Endothelial cell of umbilical vein (primary cell): ENCODE results near the gene TRMT6. TPM values are rescaled to one million over a fixed set of nuclear protein-coding genes. Genes with fewer than 3 reads are reported as not detected.

Source experiments
- BruUV-seq: library from RNA; stranded (reverse); fragments of 400-500 nt; replicated peaks from 2 replicates; lab custom pipeline; 2021; lab: Mats Ljungman, UMichigan
- CTCF ChIA-PET: fragments of 300-600, 350-600 bp; sonication (Branson Sonifier 250); formaldehyde crosslinking; loops from one replicate; lab custom pipeline; 2021; ENCODE audit warnings: antibody characterized with exemption, inconsistent platforms; lab: Charles Lee
- POLR2A ChIA-PET: fragments of 300-600, 350-600 bp; sonication (Branson Sonifier 250); formaldehyde crosslinking; loops from one replicate; lab custom pipeline; 2021; ENCODE audit warnings: antibody characterized with exemption, inconsistent platforms; lab: Charles Lee
- DNase-seq: peaks from one replicate; pipeline ENCODE4 v3.0.0-alpha.2; 2011; ENCODE audit warnings: low read depth, low spot score
- FAIRE-seq: peaks from 2 replicates; lab custom pipeline; 2011; peaks lifted over from hg19 to GRCh38; lab: Jason Lieb, UNC
- H2AFZ ChIP-seq: 2 replicates; pipeline ENCODE4 v1.6.0; 2012; ENCODE audit warnings: low read depth, low read length, control low read depth, inconsistent platforms
- H3K27ac ChIP-seq: 2 replicates; pipeline ENCODE4 v1.5.1; 2011; ENCODE audit warnings: low read depth, mild to moderate bottlenecking, control low read depth, low read length, moderate library complexity; ENCODE audit not compliant: insufficient read depth
- H3K27me3 ChIP-seq, 2 experiments: 2 replicates each; pipeline versions ENCODE4 v1.6.0 to v1.6.1; 2011; ENCODE audit warnings: low read length in 2 of 2, mixed read lengths in 1 of 2; ENCODE audit not compliant: control insufficient read depth in 2 of 2, insufficient read depth in 2 of 2
- H3K36me3 ChIP-seq, 2 experiments: 2 replicates in 1 of 2; 3 replicates in 1 of 2; pipeline ENCODE4 v1.5.1; 2011; ENCODE audit warnings: low read length in 2 of 2, mild to moderate bottlenecking in 1 of 2, moderate library complexity in 1 of 2; ENCODE audit not compliant: control insufficient read depth in 2 of 2, insufficient read depth in 2 of 2; ENCODE audit errors: extremely low read depth in 1 of 2
- H3K4me1 ChIP-seq: 3 replicates; pipeline ENCODE4 v1.5.1; 2011; ENCODE audit warnings: mild to moderate bottlenecking, low read length; ENCODE audit not compliant: control insufficient read depth, insufficient read depth; ENCODE audit errors: extremely low read depth
- H3K4me2 ChIP-seq: 2 replicates; pipeline ENCODE4 v1.6.1; 2011; ENCODE audit warnings: low read length, control low read depth, mixed read lengths; ENCODE audit not compliant: insufficient read depth
- H3K4me3 ChIP-seq, 3 experiments: fragments of 200-600 bp in 1 of 3; sonication (generic), shearing (Covaris generic) in 1 of 3; replicated peaks in 1 of 3; 2 replicates each; pipeline ENCODE4 v1.5.1; 2011 to 2016; ENCODE audit warnings: control low read depth in 3 of 3, low read length in 3 of 3, mild to moderate bottlenecking in 2 of 3, inconsistent platforms in 1 of 3, low read depth in 1 of 3, moderate library complexity in 1 of 3; ENCODE audit not compliant: insufficient read depth in 1 of 3
- H3K79me2 ChIP-seq: 2 replicates; pipeline ENCODE4 v1.6.0; 2012; ENCODE audit warnings: low read length, inconsistent platforms; ENCODE audit not compliant: control insufficient read depth, insufficient read depth
- H3K9ac ChIP-seq: replicated peaks from 2 replicates; pipeline ENCODE3; 2011; ENCODE audit warnings: low read length, control low read depth; ENCODE audit not compliant: insufficient read depth; ENCODE audit errors: extremely low read depth
- H3K9me1 ChIP-seq: replicated peaks from 3 replicates; pipeline ENCODE4 v1.6.0; 2011; ENCODE audit warnings: mild to moderate bottlenecking, low read length; ENCODE audit not compliant: control insufficient read depth, insufficient read depth; ENCODE audit errors: extremely low read depth
- H3K9me3 ChIP-seq: replicated peaks from 2 replicates; pipeline ENCODE4 v1.5.1; 2012; ENCODE audit warnings: low read length, inconsistent platforms; ENCODE audit not compliant: control insufficient read depth, insufficient read depth
- H4K20me1 ChIP-seq: replicated peaks from 2 replicates; pipeline ENCODE3; 2011; ENCODE audit warnings: mild to moderate bottlenecking, low read length; ENCODE audit not compliant: control insufficient read depth, insufficient read depth; ENCODE audit errors: extremely low read depth
- CTCF ChIP-seq, 2 donors: IDR thresholded peaks; 1 replicate in 1 of 2; 2 replicates in 1 of 2; pipeline ENCODE4 v1.5.1; 2011; ENCODE audit warnings: low read length in 2 of 2, mild to moderate bottlenecking in 2 of 2, moderate library complexity in 2 of 2, control low read depth in 1 of 2, inconsistent platforms in 1 of 2, low read depth in 1 of 2; ENCODE audit not compliant: insufficient read depth in 1 of 2; ENCODE audit errors: extremely low read depth in 1 of 2
- EZH2 ChIP-seq: IDR thresholded peaks from 2 replicates; pipeline ENCODE4 v1.6.1; 2012; ENCODE audit warnings: borderline replicate concordance, low read depth, mild to moderate bottlenecking, moderate library complexity, low read length, inconsistent platforms; ENCODE audit not compliant: severe bottlenecking
- FOS ChIP-seq: IDR thresholded peaks from 2 replicates; pipeline ENCODE4 v1.6.1; 2011; ENCODE audit warnings: mild to moderate bottlenecking, low read length, moderate library complexity, borderline replicate concordance; ENCODE audit not compliant: insufficient read depth
- GATA2 ChIP-seq: IDR thresholded peaks from 2 replicates; pipeline ENCODE4 v1.7.0; 2011; ENCODE audit warnings: low read depth, mild to moderate bottlenecking, moderate library complexity, mixed read lengths, low read length; ENCODE audit not compliant: insufficient read length, insufficient read depth
- POLR2A ChIP-seq: IDR thresholded peaks from 2 replicates; pipeline ENCODE4 v1.6.1; 2012; ENCODE audit warnings: low read depth, mild to moderate bottlenecking, control low read depth, low read length
- POLR2AphosphoS5 ChIP-seq: IDR thresholded peaks from 2 replicates; pipeline ENCODE4 v1.6.1; 2012; ENCODE audit warnings: low read depth, mild to moderate bottlenecking, control low read depth, low read length, moderate library complexity; ENCODE audit not compliant: insufficient read depth
- dilution Hi-C: fragments of 300-500 bp; cut with MboI; formaldehyde crosslinking; loops from one replicate; pipeline ENCODE4 v1.15.0; 2019; ENCODE audit warnings: low sequenced_read_pairs; ENCODE audit not compliant: extremely low pct_ligation_motif_present
- intact Hi-C: fragments of 100-400 bp; cut with micrococcal nuclease; formaldehyde crosslinking; loops from one replicate; pipeline ENCODE4 v1.10.0; 2022
- polyA plus RNA-seq, 4 experiments: library from polyadenylated mRNA; depleted of rRNA in 3 of 4; stranded (reverse) in 3 of 4; unstranded in 1 of 4; fragments of >200 nt; gene quantifications; 2 replicates each; pipeline versions ENCODE4 v1.2.1 to v1.2.3, GENCODE V29; 2011 to 2012; ENCODE audit warnings: missing spikeins in 1 of 4
- total RNA-seq: library from RNA; stranded (reverse); gene quantifications from 2 replicates; pipeline ENCODE4 v1.2.3, GENCODE V29; 2021
- TF ChIP-seq, protein P1 (sequence below): IDR thresholded peaks from 2 replicates; pipeline ENCODE4 v1.6.1; 2011; ENCODE audit not compliant: insufficient read depth, insufficient read length

TRMT6 gene
- total and polyA plus RNA-seq, 2 donors (not counting 3 experiments of a cell fraction or from before 2014, with no cell fraction given) = 4.1 to 12.0 TPM

DNA sequence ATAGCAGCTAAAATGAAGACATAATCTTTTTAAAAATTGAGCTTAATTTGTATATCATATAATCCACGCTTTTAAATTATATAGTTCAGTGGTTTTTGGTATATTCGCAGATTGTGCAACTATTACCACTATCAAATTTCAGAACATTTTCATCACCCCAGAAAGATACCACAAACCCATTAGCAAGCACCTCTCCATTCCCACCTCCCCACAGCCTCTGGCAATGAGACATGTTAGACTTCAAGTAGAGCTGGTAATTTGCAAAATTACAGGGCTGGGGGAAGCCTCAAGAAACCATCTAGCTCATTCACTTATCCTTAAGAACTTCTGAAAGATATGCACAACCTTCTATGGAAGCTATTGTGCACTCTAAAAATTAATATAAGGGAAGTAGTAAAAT lies 37.2 kb downstream of the TRMT6 start:
- Histone ChIP-seq H3K4me2 (no peak overlapping the region), H3K9me1 (no peaks in the 10 kb centered on the region), H3K27ac (no peak overlapping the region), H3K9me3 (no peaks in the 10 kb centered on the region), H2AFZ (no peak overlapping the region), H3K4me1 (peaks cover 7% of the 10 kb centered on the region), H3K27me3 (peaks cover 9 to 20% of the 10 kb centered on the region in 2 experiments), H3K9ac (no peak overlapping the region), H3K79me2 (no peaks in the 10 kb centered on the region), H3K36me3 (no peaks in the 10 kb centered on the region), H3K4me3 (no peak overlapping the region), H4K20me1 (no peaks in the 10 kb centered on the region)
- FAIRE-seq (no peak), DNase-seq (no peak)
- ChIA-PET CTCF (interaction anchor here (0.9 to 1.0 kb wide), 2 partner anchors 10 to 125 kb away, joined by 3 to 4 read pairs; no protein-coding TSS in a partner anchor), POLR2A (no interaction called here)
- intact Hi-C loops = no loop called here
- TF ChIP-seq POLR2A = no peak
- no peak for TF ChIP-seq POLR2AphosphoS5
- no peak for TF ChIP-seq GATA2
- TF ChIP-seq, protein P1, sequence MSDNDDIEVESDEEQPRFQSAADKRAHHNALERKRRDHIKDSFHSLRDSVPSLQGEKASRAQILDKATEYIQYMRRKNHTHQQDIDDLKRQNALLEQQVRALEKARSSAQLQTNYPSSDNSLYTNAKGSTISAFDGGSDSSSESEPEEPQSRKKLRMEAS = no peak
- no peak for TF ChIP-seq CTCF (IDR thresholded peaks at IDR 0.05; ENCODE audit: extremely low read depth in 1 of 2, insufficient read depth in 1 of 2, low read depth in 1 of 2, low read length in 2 of 2)
- no peak for TF ChIP-seq FOS
- TF ChIP-seq EZH2 = no peak
- no TSS peak for BruUV-seq
- dilution Hi-C loops = no loop called here
